Amygdala (tissue), 56 donors: ENCODE measurements around the gene MAP2K7.
"Not testable (repeated sequence)": the region's sequence is repeated elsewhere in the genome, so short reads cannot be mapped to it uniquely, and the experiment has no call there.

ENCODE experiments used
- DNase-seq, 56 donors: peaks; one replicate each; lab custom pipeline; 2025; lab: John Stamatoyannopoulos, UW

MAP2K7 gene

DNA sequence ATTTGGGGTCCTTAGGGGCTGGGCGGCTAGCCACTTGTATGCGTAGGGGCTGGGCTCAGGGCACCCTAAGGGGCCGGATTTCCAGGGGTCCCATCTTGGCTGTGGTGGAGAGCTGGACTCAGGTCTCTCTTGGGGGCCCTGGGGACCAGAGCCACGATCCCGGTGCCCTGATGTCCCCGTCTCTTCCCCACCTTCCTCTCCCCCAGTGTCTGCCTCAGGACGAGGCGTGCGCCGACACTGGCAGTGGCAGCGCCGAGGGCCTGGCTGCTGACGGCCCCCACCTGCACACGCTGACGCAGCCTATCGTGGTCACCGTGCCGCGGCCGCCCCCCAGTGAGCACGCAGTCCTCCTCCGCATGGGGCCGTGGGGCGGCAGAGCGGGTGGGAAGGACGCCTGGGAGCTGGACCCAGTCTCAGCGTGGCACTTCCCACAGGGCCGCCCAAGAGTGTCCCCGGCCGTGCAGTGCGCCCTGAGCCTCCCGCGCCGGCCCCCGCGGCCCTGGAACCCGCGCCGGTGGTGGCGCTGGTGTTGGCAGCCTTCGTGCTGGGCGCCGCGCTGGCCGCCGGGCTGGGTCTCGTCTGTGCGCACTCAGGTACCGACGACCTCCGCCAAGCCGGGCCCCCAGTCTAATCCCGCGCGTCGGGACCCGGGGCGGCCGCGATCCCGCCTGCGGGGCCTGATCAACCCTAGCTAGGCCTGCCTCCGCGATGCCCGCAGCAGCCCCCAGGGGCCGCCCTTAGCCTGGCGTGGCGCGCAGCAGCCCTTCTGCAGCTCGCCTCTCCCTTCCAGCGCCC lies 13.8 kb downstream of the MAP2K7 start:
- DNase-seq, result peak in 21 of 56 donors; percentile 6 to 59 (median 25)

DNA sequence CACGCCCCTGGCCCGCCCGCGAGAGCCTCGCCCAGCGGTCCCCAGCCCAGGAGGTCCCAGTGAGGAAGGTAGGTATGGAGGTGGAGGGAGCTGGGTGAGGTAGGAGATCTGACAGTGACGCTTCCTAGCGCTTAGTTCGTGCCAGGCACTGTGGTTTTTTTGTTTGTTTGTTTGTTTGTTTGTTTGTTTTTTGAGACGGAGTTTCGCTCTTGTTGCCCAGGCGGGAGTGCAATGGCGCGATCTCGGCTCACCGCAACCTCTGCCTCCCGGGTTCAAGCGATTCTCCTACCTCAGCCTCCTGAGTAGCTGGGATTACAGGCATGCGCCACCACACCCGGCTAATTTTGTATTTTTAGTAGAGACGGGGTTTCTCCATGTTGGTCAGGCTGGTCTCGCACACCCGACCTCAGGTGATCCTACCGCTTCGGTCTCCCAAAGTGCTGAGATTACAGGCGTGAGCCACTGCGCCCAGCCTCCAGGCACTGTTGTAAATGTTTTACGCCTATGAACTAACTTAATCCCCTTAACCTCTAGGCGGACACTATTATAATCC lies 14.5 kb downstream of the MAP2K7 start:
- DNase-seq, result not testable (repeated sequence)

DNA sequence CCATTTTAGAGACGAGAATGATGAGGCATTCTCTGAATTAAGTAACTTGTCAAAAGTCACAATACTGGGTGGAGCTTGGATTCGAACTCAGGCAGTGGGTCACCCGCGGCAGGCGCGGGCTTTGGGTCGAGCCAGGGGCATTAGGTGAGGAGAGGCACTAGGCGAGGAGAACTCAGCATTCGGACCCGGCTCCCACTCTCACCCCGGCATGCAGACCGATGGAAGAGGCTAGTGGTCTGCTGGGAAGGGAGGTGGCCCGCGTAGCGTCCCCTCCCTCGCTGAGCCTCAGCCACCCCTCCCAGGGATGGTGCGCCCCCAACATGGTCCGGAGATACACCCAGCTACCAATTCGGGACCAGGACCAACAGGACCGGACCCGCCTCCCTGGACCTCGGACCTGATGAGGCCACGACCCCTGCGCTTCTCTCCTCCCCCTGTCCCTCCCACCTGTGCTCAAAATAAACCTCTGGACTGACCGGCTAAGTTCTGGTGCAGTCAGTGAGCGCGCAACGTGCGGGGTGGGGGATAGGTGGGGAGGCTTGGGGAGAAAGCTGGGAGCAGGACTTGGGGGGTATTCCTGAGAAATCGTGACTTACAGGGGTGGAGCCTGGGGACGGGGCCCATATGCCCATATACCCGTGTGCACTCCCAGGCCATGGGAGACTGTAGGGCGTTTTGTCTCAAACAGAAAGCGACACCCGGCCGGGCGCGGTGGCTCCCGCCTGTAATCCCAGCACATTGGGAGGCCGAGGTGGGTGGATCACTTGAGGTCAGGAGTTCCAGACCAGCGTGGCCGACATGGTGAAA lies 15.1 kb downstream of the MAP2K7 start:
- peak in 1 of 56 donors; percentile 21 for DNase-seq

DNA sequence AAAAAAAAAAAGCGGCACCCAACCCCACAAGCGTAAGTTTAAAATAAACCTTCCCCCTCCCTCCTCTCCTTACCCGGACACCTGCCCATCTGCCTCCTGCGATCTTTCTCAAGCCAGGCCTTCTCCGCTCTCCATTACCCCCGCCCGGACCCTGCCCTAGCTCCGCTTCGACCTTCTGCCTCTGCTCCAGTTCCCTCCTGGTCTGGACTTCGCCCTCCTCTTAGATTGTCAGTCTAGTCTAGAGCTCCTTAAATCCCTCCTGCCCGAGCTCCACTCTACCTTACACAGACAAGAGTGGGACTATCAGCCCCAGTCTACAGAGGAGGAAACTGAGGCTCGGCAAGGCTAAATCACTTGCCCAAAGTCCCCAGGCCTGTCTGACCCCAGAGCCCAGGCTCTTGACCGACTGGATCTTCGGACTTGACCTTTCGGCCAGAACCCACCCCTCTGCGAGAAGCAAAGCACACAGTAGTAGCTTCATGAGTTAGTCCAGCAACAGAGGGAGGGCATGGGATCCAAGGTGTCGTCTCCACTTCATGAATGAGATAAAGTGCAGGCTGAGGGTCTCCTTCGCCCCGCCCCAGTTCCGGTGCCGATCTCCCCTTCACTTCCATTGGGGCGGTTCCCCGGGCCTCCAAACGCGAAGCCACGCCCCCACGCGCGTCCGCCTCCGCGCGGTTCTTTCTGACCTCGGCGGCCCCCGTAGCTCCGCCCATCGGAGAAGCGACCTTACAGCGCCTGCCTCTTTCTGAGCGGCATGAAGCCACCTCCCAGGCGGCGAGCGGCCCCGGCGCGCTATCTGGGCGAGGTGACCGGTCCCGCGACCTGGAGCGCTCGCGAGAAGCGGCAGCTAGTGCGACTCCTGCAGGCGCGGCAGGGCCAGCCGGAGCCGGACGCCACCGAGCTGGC lies 16.2 kb downstream of the MAP2K7 start, which contains the start of gene SNAPC2:
TSS of gene SNAPC2 (plus strand) at position 729 of the 909 bp plus-strand sequence. CDS start at position 758, 29 bp downstream.
- DNase-seq, result peak; percentile 62 to 98 (median 90)

DNA sequence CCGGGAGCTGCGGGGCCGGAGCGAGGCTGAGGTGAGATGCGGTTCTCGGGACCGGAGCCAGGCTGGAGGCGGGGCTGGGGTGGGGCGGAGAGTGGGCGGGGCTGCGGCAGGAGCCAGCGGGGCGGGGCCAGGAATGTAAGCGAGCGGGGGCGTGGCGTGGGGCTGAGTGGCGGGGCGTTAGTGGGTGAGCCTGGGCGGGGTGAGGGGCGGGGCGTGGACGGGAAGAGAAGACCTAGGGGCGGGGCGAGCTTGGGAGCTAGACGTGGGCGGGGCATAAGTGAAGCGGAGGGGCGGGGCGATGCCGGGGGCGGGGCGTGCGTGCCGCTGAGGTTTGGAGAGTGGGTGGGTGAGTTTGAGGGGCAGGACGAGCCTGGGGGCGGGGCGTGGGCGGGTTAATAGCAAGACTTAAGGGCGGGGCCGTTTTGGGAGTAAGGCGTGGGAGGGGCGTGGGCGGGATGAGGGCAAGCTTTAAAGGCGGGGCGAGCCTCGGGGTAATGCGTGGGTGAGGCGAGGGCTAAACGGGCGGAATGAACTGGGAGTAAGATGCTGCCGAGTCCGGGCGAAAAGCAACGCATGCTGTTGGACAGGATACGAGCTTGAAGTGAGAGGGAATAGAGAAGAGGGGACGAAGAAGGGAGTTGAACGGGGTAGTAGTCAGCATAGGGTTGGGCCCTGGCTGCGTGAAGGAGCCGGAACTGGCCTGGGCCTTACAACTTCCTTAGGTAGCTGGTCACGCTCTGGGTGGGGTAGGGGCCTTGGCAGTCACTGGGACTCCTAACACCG lies 17.0 kb downstream of the MAP2K7 start:
- peak; percentile 86 to 100 (median 97) for DNase-seq

DNA sequence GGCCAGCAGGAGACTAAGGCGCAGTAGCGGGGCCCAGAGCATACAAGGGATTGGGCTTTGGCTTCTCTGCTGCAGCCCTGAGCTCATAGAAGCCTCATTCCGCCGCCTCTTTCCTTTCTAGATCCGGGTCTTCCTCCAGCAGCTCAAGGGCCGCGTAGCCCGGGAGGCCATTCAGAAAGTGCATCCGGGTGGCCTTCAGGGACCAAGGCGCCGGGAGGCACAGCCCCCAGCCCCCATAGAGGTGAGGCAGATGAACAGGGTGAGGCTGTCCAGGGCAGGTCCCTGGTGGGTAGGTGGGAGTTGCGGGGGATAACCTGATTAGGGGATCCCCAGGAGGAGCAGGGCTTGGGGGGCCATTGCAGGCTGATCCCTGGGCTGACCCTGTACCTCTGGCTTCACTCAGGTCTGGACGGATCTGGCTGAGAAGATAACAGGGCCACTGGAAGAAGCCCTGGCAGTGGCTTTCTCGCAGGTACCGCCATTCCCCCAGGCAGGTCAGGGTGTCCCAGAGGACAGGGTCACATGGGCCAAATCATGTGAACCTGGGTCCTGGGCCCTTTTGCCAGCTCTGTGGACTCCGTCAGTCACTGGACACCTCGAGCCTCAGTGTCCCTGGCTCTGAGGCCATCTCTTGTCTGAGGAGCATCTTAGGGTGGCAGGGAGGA lies 17.8 kb downstream of the MAP2K7 start:
- peak in 1 of 56 donors; percentile 60 for DNase-seq

DNA sequence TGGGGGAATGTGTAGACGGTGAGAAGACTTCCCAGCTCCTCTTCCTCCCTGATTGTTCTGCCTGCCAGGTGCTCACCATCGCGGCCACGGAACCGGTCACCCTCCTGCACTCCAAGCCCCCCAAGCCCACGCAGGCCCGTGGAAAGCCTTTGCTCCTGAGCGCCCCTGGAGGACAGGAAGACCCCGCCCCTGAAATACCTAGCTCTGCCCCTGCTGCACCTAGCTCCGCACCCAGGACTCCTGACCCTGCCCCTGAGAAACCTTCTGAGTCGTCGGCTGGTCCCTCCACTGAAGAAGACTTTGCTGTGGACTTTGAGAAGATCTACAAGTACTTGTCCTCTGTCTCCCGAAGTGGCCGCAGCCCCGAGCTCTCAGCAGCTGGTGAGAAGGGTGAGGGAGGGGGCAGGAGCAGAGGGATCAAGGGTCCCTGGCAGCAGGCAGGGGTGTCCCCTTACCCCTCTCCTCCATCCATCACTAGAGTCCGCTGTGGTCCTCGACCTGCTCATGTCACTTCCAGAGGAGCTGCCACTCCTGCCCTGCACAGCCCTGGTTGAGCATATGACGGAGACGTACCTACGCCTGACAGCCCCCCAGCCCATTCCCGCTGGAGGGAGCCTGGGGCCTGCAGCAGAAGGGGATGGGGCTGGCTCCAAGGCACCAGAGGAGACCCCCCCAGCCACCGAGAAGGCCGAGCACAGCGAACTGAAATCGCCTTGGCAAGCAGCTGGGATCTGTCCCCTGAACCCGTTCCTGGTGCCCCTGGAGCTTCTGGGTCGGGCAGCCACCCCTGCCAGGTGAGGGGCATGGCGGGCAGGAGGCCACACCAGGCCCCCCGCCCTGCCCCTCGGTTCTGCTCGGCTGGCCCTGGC lies 18.5 kb downstream of the MAP2K7 start:
- DNase-seq, result no peak

DNA sequence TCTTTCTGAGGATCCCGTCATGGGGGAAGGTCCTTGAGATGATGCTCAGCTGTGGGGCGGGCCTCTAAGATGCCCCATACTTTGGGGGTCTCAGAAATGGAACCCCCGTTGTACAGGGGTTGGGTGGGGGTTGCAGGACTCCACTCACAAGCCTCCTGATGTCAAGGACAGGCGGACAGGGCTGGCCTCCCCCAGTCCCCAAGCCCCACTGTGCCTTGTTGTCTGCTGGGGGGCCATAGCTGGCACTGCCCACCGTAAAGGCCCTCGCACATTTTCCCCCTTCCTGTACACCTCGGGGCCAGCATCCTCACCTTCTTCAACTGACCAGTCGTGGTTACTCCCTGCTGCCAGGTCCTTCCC lies 19.1 kb downstream of the MAP2K7 start:
- DNase-seq, result no peak

DNA sequence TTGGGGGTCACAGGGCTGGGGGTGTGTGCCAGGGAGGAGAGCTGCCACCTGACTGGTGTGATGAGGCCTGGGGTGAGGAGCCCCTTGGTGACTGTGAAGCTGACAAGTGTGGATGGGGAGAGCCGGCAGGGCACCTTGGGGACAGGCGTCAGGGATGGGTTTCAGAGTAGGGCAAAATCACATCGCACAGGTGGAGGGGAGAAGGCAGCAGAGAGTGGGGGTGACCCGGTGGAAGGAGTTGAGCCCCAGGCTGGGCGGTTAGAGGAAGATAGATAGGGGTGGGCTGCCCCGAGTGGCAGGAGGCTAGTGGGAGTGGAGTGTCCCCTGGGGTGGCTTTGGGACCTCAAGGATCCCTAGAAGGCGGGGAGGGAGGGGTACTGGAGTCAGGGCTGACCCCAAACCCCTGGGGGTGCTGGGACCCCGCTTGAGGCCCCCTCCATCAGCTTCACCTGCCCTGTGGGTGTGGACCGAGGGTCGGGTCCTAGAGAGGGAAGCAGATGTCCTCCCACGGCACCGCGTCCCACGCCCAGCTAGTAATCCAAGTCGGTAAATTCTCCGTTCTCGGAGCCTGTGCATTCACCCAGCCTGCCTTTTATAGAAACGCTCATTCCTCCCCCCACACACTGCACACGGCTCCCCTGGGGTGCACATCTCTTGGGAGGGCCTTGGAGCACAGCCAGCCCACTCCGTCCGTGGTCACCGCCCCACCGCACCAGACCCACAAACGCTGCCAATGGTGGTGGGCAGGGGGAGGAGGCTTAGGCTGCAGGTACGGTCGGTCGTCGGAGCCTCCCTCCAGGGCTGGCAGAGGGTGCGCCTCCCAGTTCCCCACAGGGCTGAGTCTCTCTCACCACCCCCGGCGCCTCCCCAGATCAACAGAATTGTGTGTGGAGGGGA lies 19.9 kb downstream of the MAP2K7 start:
- peak in 20 of 56 donors; percentile 5 to 67 (median 42) for DNase-seq

DNA sequence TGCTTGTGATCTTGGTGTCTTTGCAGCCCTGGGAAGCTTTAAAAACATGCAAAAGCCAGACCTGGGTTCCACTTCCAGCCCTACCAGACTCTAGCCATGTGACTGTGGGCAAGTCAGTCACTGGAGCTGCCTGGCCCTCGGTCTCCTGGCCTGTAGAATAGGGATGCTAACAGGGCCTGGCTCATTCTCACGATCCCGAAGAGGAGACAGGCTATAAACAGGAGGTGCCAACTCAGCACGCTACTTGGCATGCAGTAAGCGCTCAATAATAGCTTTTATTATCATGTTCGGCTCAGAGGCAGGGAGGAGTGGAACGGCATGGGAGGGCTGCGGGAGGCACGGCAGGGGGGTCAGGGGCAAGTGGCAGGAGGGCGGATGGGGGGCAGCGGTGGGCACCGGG lies 20.6 kb downstream of the MAP2K7 start:
- DNase-seq, result peak in 3 of 56 donors; percentile 34 to 53 (median 53)

DNA sequence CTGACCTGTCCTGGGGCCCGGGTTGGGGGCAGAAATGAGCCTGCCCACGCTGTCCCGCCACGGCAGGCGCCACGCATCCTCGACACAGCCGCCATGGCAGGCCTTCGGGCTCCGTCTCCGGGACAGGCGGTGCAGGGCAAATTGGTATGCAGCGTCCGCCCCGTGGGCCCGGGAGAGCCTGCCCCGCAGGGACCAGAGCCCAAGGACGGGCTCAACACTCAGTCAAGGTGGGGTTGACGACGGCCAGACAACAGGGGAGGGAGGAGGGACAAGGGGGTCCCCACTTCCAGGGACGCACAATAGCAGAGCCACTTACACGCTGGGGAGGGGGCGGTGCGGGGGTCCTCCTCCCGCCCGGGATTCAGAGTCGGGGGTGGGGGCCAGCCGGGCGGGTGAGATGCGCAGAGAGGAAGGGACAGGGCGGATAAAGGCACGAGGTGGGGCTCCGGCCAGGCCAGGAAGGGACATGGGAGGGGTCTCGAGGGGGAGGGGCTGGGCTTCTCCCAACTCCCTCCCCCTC lies 21.0 kb downstream of the MAP2K7 start:
- no peak for DNase-seq

DNA sequence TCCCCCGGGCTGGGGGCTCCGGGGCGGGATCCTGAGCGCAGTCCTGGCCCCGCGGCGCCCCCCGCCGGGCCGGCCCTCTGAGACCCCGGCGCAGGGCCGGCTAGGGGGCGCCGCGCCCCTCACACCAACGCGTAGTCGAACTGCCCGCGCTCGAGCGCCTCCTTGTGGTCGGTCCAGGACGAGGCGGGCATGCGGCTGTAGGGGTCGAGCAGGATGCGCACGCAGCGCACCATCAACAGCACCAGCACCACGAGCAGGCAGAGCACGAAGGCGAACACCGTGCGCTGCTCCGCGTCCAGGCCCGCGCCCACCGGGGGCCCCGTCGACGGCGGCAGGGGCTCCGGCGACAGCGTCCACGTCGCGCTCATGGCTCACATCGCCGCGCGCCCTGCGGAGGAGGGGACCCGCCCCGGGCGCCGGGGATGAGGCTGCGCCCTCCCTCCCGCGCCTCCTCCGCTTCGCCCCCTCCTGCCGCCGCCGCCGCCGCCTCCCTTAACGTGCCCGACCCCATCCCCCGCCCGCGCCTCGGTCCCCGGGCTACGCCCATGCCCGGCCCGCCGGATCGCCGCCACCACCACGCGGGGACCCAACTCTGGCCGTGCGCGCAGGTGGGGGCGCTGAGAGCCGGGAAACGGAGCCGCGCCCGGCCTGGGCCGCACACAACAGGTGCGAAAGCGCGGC lies 21.6 kb downstream of the MAP2K7 start:
- DNase-seq, result peak in 25 of 56 donors; percentile 7 to 68 (median 30)

DNA sequence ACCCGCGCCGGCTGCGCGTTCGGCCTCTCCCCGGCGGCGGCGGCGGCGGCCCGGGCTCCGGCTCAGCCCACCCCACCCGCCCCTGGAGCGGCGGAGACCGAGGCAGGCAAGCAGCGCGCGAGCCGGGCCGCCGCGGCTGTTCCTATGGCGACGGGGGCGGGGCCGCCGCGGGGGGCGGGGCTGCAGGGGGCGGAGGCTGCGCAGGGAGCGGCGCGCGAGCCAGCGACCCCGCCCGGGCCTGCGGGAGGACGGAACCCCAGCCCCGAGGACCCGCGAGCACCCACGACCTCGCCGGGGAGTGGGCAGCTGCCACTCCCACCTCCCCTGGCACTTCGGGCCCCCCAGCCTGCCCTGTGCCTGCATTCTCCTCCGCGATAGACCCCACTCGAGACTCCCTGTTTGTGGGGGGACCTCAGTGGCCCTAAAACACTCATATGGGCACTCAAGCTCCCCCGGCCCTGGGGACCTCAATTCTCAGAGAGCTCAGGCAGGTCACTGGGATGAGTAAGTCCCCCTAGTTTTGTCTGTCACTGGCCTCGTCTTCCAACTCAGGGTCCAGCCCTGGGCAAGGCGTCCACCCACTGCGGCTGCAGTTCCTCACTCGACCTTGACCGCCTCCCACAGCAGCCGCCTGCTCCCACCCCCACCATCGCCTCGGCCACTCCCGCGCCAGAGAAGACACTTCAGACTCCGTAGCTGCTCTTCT lies 22.5 kb downstream of the MAP2K7 start, which contains the start of gene CTXN1:
TSS of gene CTXN1 (minus strand) at position 115 of the 706 bp plus-strand sequence. CDS start 597 bp downstream, outside the sequence.
- DNase-seq, result peak in 33 of 56 donors; percentile 6 to 73 (median 44)

DNA sequence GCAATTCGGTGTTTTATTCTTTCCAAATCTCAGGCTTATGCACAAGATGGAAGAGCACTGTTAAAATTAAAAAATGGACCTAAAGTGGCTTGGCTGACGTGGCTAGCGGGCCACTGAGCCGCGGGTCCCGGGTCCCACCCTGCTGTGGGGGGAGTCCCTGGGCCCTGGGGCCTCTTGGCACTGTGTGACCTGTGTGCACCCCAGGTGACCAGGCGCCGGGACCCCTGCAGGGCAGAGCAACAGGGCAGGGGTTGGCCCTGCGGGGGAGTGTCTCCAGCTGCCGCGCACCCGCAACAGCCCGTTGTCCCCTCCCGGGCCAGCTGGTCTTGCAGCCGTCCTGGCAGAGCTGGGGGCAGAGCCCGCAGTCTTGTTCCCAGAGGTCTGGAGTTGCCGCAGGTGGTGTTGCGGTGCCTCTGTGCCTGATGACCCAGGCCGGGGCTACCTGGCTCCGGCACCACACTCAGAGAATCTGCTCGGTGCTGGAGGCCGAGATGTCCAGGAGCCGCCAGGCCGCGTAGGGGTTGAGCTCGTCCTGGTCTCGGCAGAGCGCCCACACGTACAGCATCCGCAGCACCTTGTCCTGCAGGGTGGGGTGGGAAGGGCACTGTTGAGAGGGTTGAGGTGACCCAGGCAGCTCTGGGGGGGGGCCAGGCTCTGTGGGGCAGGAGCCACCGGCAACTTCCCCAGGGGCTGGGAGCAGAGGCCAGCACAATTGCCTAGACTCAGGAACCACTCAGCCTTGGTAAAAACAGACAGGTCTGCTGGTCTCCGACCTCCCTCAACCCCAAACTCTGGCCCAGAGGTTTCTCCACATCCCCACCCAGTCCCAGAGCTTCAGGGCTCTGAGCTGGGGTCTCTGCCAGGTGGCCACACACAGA lies 23.3 kb downstream of the MAP2K7 start:
- DNase-seq, result no peak
